Endometrial microvascular endothelial cells (primary cell): ENCODE measurements around the gene METTL26. TPM values are rescaled to one million over a fixed set of nuclear protein-coding genes. Genes with fewer than 3 reads are reported as not detected.

Experiments used
- in situ Hi-C: cut with HindIII; loops from 2 replicates; pipeline ENCODE4 v1.10.0; 2017; ENCODE audit warnings: low sequenced_read_pairs, low pct_unique_long_range_greater_than_20kb; ENCODE audit errors: inconsistent ontology term
- total RNA-seq: library from RNA; depleted of rRNA; stranded (reverse); fragments of >200 nt; gene quantifications from one replicate; pipeline ENCODE4 v1.2.3, GENCODE V29; 2015; ENCODE audit errors: inconsistent ontology term

METTL26 gene
- total RNA-seq, 1 donor from 2014 or later, result 119 TPM

GRCh38 chr16:590188-590814 lies 45.8 kb downstream of the METTL26 start:
- in situ Hi-C loops, result no loop called here

GRCh38 chr16:589658-590187 lies 46.4 kb downstream of the METTL26 start, which contains the start of gene RAB40C:
RAB40C (plus strand) TSS chr16:590066; CDS start chr16:590292, 226 bp downstream.
- in situ Hi-C loops, result no loop called here

GRCh38 chr16:588889-589657 lies 47.0 kb downstream of the METTL26 start:
- in situ Hi-C loops, result no loop called here

GRCh38 chr16:588639-588888 lies 47.5 kb downstream of the METTL26 start:
- in situ Hi-C loops, result no loop called here

- in situ Hi-C loops, result no loop called here
These were observed 49.2 kb downstream of the METTL26 start for GRCh38 chr16:586645-587590.

- in situ Hi-C loops, result no loop called here
These were observed 50.0 kb downstream of the METTL26 start for GRCh38 chr16:586047-586644.

GRCh38 chr16:585351-585750 lies 50.8 kb downstream of the METTL26 start:
- in situ Hi-C loops, result no loop called here

Other genes starting within 250 kb of the METTL26 start
- 92.3 TPM for gene NME4, start 239.1 kb downstream of the METTL26 start, total RNA-seq
- 17.3 TPM for gene DECR2, start 234.4 kb downstream of the METTL26 start, total RNA-seq
- gene RAB11FIP3, start 210.7 kb downstream of the METTL26 start, total RNA-seq, result 41.7 TPM
- gene CAPN15, start 108.6 kb downstream of the METTL26 start, total RNA-seq, result 60.2 TPM
- not detected for gene PRR35, start 75.9 kb downstream of the METTL26 start, total RNA-seq
- gene NHLRC4, start 69.3 kb downstream of the METTL26 start, total RNA-seq, result not detected
- 29.1 TPM for gene PIGQ, start 66.3 kb downstream of the METTL26 start, total RNA-seq
- 9.9 TPM for gene RAB40C, start 46.2 kb downstream of the METTL26 start, total RNA-seq
- gene WFIKKN1, start 5.3 kb downstream of the METTL26 start, total RNA-seq, result not detected
- gene MCRIP2, start 5.5 kb upstream of the METTL26 start, total RNA-seq, result 23.4 TPM
- 39.7 TPM for gene WDR90, start 13.1 kb upstream of the METTL26 start, total RNA-seq
- gene RHOT2, start 31.8 kb upstream of the METTL26 start, total RNA-seq, result 41.3 TPM
- gene RHBDL1, start 39.4 kb upstream of the METTL26 start, total RNA-seq, result 2.1 TPM
- 229 TPM for gene STUB1, start 44.1 kb upstream of the METTL26 start, total RNA-seq
- 68.2 TPM for gene JMJD8, start 48.0 kb upstream of the METTL26 start, total RNA-seq
- 6.3 TPM for gene WDR24, start 54.1 kb upstream of the METTL26 start, total RNA-seq
- gene FBXL16, start 69.5 kb upstream of the METTL26 start, total RNA-seq, result not detected
- 17.2 TPM for gene METRN, start 78.8 kb upstream of the METTL26 start, total RNA-seq
- 14.0 TPM for gene ANTKMT, start 84.8 kb upstream of the METTL26 start, total RNA-seq
- not detected for gene CCDC78, start 90.1 kb upstream of the METTL26 start, total RNA-seq
- gene HAGHL, start 90.8 kb upstream of the METTL26 start, total RNA-seq, result not detected
- 34.5 TPM for gene CIAO3, start 104.7 kb upstream of the METTL26 start, total RNA-seq
- not detected for gene MSLN, start 124.4 kb upstream of the METTL26 start, total RNA-seq
- gene RPUSD1, start 152.1 kb upstream of the METTL26 start, total RNA-seq, result 77.6 TPM
- gene CHTF18, start 152.3 kb upstream of the METTL26 start, total RNA-seq, result 33.9 TPM
- not detected for gene GNG13, start 164.4 kb upstream of the METTL26 start, total RNA-seq